ENCODE results near the gene SLC4A8. TPM values are rescaled to one million over a fixed set of nuclear protein-coding genes. Genes with fewer than 3 reads are reported as not detected.

The SLC4A8 gene
- total RNA-seq, 1 donor from 2014 or later: 2.4 TPM

- H3K27ac Mint-ChIP-seq (ENCODE audit: unreplicated experiment): no peak overlapping the region
- TF ChIP-seq CTCF (IDR thresholded peaks at IDR 0.05): no peak
- no peaks in the 10 kb centered on the region for H3K4me1 Mint-ChIP-seq (ENCODE audit: low read depth)
- no peak for DNase-seq (ENCODE audit: low spot score)
- H3K4me3 Mint-ChIP-seq (ENCODE audit: unreplicated experiment): no peak overlapping the region
- no peaks in the 10 kb centered on the region for H3K27me3 Mint-ChIP-seq (ENCODE audit: low read depth)
- peaks cover 3% of the 10 kb centered on the region for H3K36me3 Mint-ChIP-seq (ENCODE audit: low read depth)
- no peaks in the 10 kb centered on the region for H3K9me3 Mint-ChIP-seq (ENCODE audit: low read depth)
These were observed 40.9 kb downstream of the SLC4A8 start for GRCh38 chr12:51465491-51465890.

GRCh38 chr12:51470116-51470515 is 45.5 kb downstream of the SLC4A8 start:
- Mint-ChIP-seq H3K27me3 (ENCODE audit: low read depth) (no peaks in the 10 kb centered on the region), H3K27ac (ENCODE audit: unreplicated experiment) (no peak overlapping the region), H3K4me1 (ENCODE audit: low read depth) (no peaks in the 10 kb centered on the region), H3K9me3 (ENCODE audit: low read depth) (no peaks in the 10 kb centered on the region), H3K36me3 (ENCODE audit: low read depth) (peaks cover 3% of the 10 kb centered on the region), H3K4me3 (ENCODE audit: unreplicated experiment) (no peak overlapping the region)
- no peak for DNase-seq (ENCODE audit: low spot score)
- no peak for TF ChIP-seq CTCF (IDR thresholded peaks at IDR 0.05)

GRCh38 chr12:51471111-51471864 is 46.7 kb downstream of the SLC4A8 start:
- H3K36me3 Mint-ChIP-seq (ENCODE audit: low read depth): peaks cover 3% of the 10 kb centered on the region
- H3K4me3 Mint-ChIP-seq (ENCODE audit: unreplicated experiment): no peak overlapping the region

GRCh38 chr12:51472984-51473383 is 48.4 kb downstream of the SLC4A8 start:
- DNase-seq (ENCODE audit: low spot score): no peak
- Mint-ChIP-seq H3K4me3 (ENCODE audit: unreplicated experiment) (no peak overlapping the region), H3K4me1 (ENCODE audit: low read depth) (no peaks in the 10 kb centered on the region), H3K27ac (ENCODE audit: unreplicated experiment) (no peak overlapping the region), H3K9me3 (ENCODE audit: low read depth) (no peaks in the 10 kb centered on the region), H3K27me3 (ENCODE audit: low read depth) (no peaks in the 10 kb centered on the region), H3K36me3 (ENCODE audit: low read depth) (peaks cover 3% of the 10 kb centered on the region)
- TF ChIP-seq CTCF (IDR thresholded peaks at IDR 0.05): no peak

More at GRCh38 chr12:51471111-51471864, 46.7 kb downstream of the SLC4A8 start:
- Mint-ChIP-seq H3K27me3 (ENCODE audit: low read depth) (no peaks in the 10 kb centered on the region), H3K4me1 (ENCODE audit: low read depth) (no peaks in the 10 kb centered on the region), H3K27ac (ENCODE audit: unreplicated experiment) (no peak overlapping the region), H3K9me3 (ENCODE audit: low read depth) (no peaks in the 10 kb centered on the region)
- DNase-seq (ENCODE audit: low spot score): no peak
- TF ChIP-seq CTCF (IDR thresholded peaks at IDR 0.05): no peak

- no peaks in the 10 kb centered on the region for H3K27me3 Mint-ChIP-seq (ENCODE audit: low read depth)
- TF ChIP-seq CTCF (IDR thresholded peaks at IDR 0.05): no peak
- peaks cover 3% of the 10 kb centered on the region for H3K36me3 Mint-ChIP-seq (ENCODE audit: low read depth)
- no peak for DNase-seq (ENCODE audit: low spot score)
- H3K4me1 Mint-ChIP-seq (ENCODE audit: low read depth): no peaks in the 10 kb centered on the region
- no peaks in the 10 kb centered on the region for H3K9me3 Mint-ChIP-seq (ENCODE audit: low read depth)
- H3K27ac Mint-ChIP-seq (ENCODE audit: unreplicated experiment): no peak overlapping the region
- H3K4me3 Mint-ChIP-seq (ENCODE audit: unreplicated experiment): no peak overlapping the region
These were observed 49.3 kb downstream of the SLC4A8 start for GRCh38 chr12:51473947-51474346.

All from chondrocyte (in vitro differentiated cells).